Panc1 (cell line): Measurements from ENCODE around the gene DMGDH. TPM values are rescaled to one million over a fixed set of nuclear protein-coding genes. Genes with fewer than 3 reads are reported as not detected.

ENCODE experiments used
- ATAC-seq: fragments of 200-7000 bp; cut with Tn5 transposase; 2 replicates; pipeline ENCODE4 v1.9.1; 2020; ENCODE audit warnings: mild to moderate bottlenecking, moderate library complexity
- BruUV-seq: library from RNA; stranded (reverse); fragments of 400-500 nt; replicated peaks from 2 replicates; lab custom pipeline; 2021; lab: Mats Ljungman, UMichigan
- CTCF ChIA-PET: fragments of 300-600 bp; sonication (Branson Sonifier 250); formaldehyde crosslinking; loops from one replicate; lab custom pipeline; 2022; ENCODE audit warnings: antibody characterized with exemption; lab: Charles Lee
- POLR2A ChIA-PET: fragments of 300-600 bp; sonication (Branson Sonifier 250); formaldehyde crosslinking; loops from one replicate; lab custom pipeline; 2022; ENCODE audit warnings: antibody characterized with exemption; lab: Charles Lee
- DNase-seq: peaks from one replicate; pipeline ENCODE4 v3.0.0-alpha.2; 2010; ENCODE audit warnings: low read depth, low spot score
- H3K27ac ChIP-seq: 2 replicates; pipeline ENCODE4 v1.5.1; 2011; ENCODE audit warnings: mild to moderate bottlenecking, low read length, inconsistent platforms
- H3K27me3 ChIP-seq: fragments of 200-500 bp; sonication (Bioruptor generic); 2 replicates; pipeline ENCODE4 v1.6.0; 2014; ENCODE audit warnings: low read length, inconsistent platforms; ENCODE audit not compliant: control insufficient read depth, insufficient read depth
- H3K36me3 ChIP-seq: fragments of 200-500 bp; sonication (Bioruptor generic); 2 replicates; pipeline ENCODE4 v1.5.1; 2014; ENCODE audit warnings: inconsistent platforms, mild to moderate bottlenecking, low read length, moderate library complexity; ENCODE audit not compliant: control insufficient read depth, insufficient read depth
- H3K4me1 ChIP-seq: 2 replicates; pipeline ENCODE4 v1.5.1; 2011; ENCODE audit warnings: inconsistent platforms, mild to moderate bottlenecking, low read length, moderate library complexity; ENCODE audit not compliant: control insufficient read depth, insufficient read depth
- H3K4me3 ChIP-seq, 2 experiments: 2 replicates each; pipeline ENCODE4 v1.5.1; 2011 to 2012; ENCODE audit warnings: low read depth in 2 of 2, low read length in 2 of 2, mild to moderate bottlenecking in 2 of 2, inconsistent platforms in 1 of 2, moderate library complexity in 1 of 2
- H3K9me3 ChIP-seq: fragments of 200-500 bp; sonication (Bioruptor generic); 2 replicates; pipeline ENCODE4 v1.5.1; 2014; ENCODE audit warnings: low read depth, mild to moderate bottlenecking, inconsistent platforms, low read length, moderate library complexity; ENCODE audit not compliant: control insufficient read depth, insufficient read depth
- POLR2AphosphoS5 ChIP-seq: IDR thresholded peaks from 2 replicates; pipeline ENCODE4 v1.6.1; 2012; ENCODE audit warnings: mild to moderate bottlenecking, low read depth, low read length, moderate library complexity
- SIN3A ChIP-seq: IDR thresholded peaks from 2 replicates; pipeline ENCODE4 v1.6.1; 2012; ENCODE audit warnings: low read depth, mild to moderate bottlenecking, low read length, moderate library complexity, borderline replicate concordance; ENCODE audit not compliant: insufficient read depth
- TCF7L2 ChIP-seq: IDR thresholded peaks from 2 replicates; pipeline ENCODE4 v1.6.1; 2011; ENCODE audit warnings: mild to moderate bottlenecking, low read depth, low read length, inconsistent platforms
- in situ Hi-C: cut with HindIII; loops from 2 replicates; pipeline ENCODE4 v1.10.0; 2016; ENCODE audit warnings: low sequenced_read_pairs, low pct_unique_long_range_greater_than_20kb
- intact Hi-C: fragments of 100-400 bp; cut with micrococcal nuclease; formaldehyde crosslinking; loops from one replicate; pipeline ENCODE4 v1.10.0; 2022; ENCODE audit not compliant: unreplicated experiment
- total RNA-seq: library from RNA; stranded (reverse); gene quantifications from one replicate; pipeline ENCODE4 v1.2.1, GENCODE V29; 2021; ENCODE audit not compliant: unreplicated experiment
- TF ChIP-seq, protein P1 (sequence below), 2 experiments: IDR thresholded peaks; 2 replicates each; pipeline ENCODE4 v1.6.1; 2011 to 2012; ENCODE audit warnings: low read depth in 2 of 2, control low read depth in 1 of 2, low read length in 1 of 2, mild to moderate bottlenecking in 1 of 2, moderate library complexity in 1 of 2; ENCODE audit not compliant: insufficient read depth in 1 of 2
- TF ChIP-seq, protein P2 (sequence below): fragments of 450-650 bp; IDR thresholded peaks from 2 replicates; pipeline ENCODE4 v1.5.1; 2017; ENCODE audit warnings: mild to moderate bottlenecking

DMGDH gene
- total RNA-seq, 1 experiment from 2014 or later, result 0.54 TPM

DNA sequence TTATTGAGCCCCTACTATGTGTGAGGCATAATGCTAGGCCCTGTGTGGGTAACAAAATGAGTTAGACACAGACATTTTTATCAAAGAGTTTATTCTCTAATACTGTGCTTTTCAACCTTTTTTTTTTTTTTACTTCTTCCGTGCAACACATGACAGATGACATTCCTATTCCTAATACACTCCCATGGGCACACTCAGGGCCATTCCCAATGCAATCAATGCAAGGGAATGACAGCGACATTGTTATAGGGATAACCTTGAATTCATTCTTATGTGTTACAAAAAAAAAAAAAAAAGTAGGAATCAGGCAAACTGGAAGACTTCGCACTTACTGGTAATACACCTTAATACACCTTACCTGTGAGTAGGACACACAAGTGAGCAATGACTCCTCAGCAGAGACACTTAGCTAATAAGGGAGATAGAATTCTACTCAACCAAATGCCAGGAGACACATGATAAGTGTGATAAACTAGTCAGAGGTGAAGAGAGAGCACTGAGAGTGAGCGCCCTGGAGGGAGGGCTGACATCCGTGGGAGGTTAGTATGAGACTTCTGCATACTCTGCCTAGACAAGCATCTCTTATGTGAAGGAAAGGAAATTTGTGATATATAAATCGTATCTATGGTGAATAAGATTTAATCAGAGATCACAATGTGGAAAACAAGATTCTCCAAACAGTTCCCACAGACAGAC is 63.4 kb downstream of the DMGDH start:
- in situ Hi-C loops, result no loop called here
- Histone ChIP-seq H3K36me3 (no peaks in the 10 kb centered on the region), H3K4me1 (no peaks in the 10 kb centered on the region), H3K27me3 (peaks cover 36% of the 10 kb centered on the region), H3K27ac (no peak overlapping the region), H3K9me3 (no peaks in the 10 kb centered on the region), H3K4me3 (no peak overlapping the region)
- intact Hi-C loops, result no loop called here
- no peak for ATAC-seq
- CTCF ChIA-PET, result no interaction called here
- no peak for TF ChIP-seq SIN3A
- no TSS peak for BruUV-seq
- POLR2A ChIA-PET, result no interaction called here
- no peak for DNase-seq

DNA sequence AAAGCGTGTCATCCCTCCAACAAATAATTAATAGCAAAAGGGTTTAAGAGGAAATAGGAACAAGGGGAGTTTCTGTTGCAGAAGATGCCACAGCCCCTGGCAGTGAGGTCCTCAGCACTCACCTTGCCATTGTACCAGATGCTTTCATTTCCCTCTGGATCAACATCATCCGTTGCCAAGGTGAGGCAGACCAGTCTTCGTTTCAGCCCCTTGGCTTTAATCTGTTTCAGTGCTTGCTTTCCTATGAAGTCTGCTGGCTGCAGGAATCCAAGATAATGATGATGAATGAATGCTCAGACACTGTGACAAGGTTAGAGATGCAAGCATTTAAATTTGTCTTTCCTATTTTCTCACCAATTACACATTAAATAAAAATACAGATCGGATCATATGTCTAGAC is 64.3 kb downstream of the DMGDH start:
- intact Hi-C loops, result no loop called here
- Histone ChIP-seq H3K27me3 (peaks cover 39% of the 10 kb centered on the region), H3K36me3 (no peaks in the 10 kb centered on the region), H3K4me1 (no peaks in the 10 kb centered on the region), H3K4me3 (no peak overlapping the region), H3K27ac (no peak overlapping the region), H3K9me3 (no peaks in the 10 kb centered on the region)
- no TSS peak for BruUV-seq
- in situ Hi-C loops, result no loop called here
- ChIA-PET CTCF (no interaction called here), POLR2A (no interaction called here)
- TF ChIP-seq POLR2AphosphoS5, result no peak
- TF ChIP-seq, protein P1, sequence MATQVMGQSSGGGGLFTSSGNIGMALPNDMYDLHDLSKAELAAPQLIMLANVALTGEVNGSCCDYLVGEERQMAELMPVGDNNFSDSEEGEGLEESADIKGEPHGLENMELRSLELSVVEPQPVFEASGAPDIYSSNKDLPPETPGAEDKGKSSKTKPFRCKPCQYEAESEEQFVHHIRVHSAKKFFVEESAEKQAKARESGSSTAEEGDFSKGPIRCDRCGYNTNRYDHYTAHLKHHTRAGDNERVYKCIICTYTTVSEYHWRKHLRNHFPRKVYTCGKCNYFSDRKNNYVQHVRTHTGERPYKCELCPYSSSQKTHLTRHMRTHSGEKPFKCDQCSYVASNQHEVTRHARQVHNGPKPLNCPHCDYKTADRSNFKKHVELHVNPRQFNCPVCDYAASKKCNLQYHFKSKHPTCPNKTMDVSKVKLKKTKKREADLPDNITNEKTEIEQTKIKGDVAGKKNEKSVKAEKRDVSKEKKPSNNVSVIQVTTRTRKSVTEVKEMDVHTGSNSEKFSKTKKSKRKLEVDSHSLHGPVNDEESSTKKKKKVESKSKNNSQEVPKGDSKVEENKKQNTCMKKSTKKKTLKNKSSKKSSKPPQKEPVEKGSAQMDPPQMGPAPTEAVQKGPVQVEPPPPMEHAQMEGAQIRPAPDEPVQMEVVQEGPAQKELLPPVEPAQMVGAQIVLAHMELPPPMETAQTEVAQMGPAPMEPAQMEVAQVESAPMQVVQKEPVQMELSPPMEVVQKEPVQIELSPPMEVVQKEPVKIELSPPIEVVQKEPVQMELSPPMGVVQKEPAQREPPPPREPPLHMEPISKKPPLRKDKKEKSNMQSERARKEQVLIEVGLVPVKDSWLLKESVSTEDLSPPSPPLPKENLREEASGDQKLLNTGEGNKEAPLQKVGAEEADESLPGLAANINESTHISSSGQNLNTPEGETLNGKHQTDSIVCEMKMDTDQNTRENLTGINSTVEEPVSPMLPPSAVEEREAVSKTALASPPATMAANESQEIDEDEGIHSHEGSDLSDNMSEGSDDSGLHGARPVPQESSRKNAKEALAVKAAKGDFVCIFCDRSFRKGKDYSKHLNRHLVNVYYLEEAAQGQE (IDR thresholded peaks at IDR 0.05; ENCODE audit: insufficient read depth in 1 of 2, low read depth in 2 of 2, low read length in 1 of 2), result no peak
- no peak for TF ChIP-seq SIN3A
- TF ChIP-seq TCF7L2, result no peak
- ATAC-seq (no peak), DNase-seq (no peak)

DNA sequence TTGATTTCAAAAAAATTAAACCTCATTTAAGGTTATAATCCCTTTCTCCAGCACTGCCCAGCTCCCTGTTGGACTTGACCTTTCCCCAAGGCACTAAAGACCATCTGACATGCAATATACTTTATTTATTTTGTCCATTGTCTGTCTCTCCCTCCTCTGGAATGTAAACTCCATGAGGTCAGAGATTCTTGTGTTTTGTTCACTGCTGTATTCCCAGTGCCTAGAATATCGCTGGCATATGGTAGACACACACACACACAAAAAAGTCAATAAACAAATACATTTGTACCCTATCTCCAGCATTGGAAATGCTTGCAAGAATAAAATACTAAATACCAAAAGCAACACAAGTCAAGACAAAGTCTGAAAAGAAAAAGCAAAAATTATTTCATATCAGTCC is 67.1 kb downstream of the DMGDH start:
- H3K4me1 ChIP-seq, result no peaks in the 10 kb centered on the region
- no TSS peak for BruUV-seq
- TF ChIP-seq POLR2AphosphoS5 (no peak), SIN3A (no peak), TCF7L2 (no peak)
- TF ChIP-seq, protein P2, sequence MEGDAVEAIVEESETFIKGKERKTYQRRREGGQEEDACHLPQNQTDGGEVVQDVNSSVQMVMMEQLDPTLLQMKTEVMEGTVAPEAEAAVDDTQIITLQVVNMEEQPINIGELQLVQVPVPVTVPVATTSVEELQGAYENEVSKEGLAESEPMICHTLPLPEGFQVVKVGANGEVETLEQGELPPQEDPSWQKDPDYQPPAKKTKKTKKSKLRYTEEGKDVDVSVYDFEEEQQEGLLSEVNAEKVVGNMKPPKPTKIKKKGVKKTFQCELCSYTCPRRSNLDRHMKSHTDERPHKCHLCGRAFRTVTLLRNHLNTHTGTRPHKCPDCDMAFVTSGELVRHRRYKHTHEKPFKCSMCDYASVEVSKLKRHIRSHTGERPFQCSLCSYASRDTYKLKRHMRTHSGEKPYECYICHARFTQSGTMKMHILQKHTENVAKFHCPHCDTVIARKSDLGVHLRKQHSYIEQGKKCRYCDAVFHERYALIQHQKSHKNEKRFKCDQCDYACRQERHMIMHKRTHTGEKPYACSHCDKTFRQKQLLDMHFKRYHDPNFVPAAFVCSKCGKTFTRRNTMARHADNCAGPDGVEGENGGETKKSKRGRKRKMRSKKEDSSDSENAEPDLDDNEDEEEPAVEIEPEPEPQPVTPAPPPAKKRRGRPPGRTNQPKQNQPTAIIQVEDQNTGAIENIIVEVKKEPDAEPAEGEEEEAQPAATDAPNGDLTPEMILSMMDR, result no peak
- TF ChIP-seq, protein P1 (IDR thresholded peaks at IDR 0.05; ENCODE audit: insufficient read depth in 1 of 2, low read depth in 2 of 2, low read length in 1 of 2), result no peak
- H3K36me3 ChIP-seq, result no peaks in the 10 kb centered on the region
- peaks cover 42% of the 10 kb centered on the region for H3K27me3 ChIP-seq
- CTCF ChIA-PET, result no interaction called here
- no peak overlapping the region for H3K27ac ChIP-seq
- POLR2A ChIA-PET, result no interaction called here
- ATAC-seq (no peak), DNase-seq (no peak)
- in situ Hi-C loops (no loop called here), intact Hi-C loops (no loop called here)
- no peak overlapping the region for H3K4me3 ChIP-seq
- no peaks in the 10 kb centered on the region for H3K9me3 ChIP-seq
